22Rv1 (cell line): ENCODE data around the gene SEC61A2.

Experiments used
- H3K27ac ChIP-seq: fragments of 450-650 bp; 2 replicates; pipeline ENCODE4 v1.5.1; 2017
- CTCF ChIP-seq: fragments of 450-650 bp; IDR thresholded peaks from 2 replicates; pipeline ENCODE4 v1.5.1; 2017; ENCODE audit warnings: mild to moderate bottlenecking
- ZFX ChIP-seq: fragments of 450-650 bp; IDR thresholded peaks from 2 replicates; pipeline ENCODE4 v1.6.1; 2017; ENCODE audit warnings: antibody characterized with exemption, borderline replicate concordance

Gene SEC61A2

GRCh38 chr10:12196531-12197211 lies 67.2 kb downstream of the SEC61A2 start:
- H3K27ac ChIP-seq = peak overlapping the region; percentile 85
- TF ChIP-seq ZFX (no peak), CTCF (no peak)

- no peak overlapping the region for H3K27ac ChIP-seq
- TF ChIP-seq ZFX = no peak
- no peak for TF ChIP-seq CTCF
Observed at GRCh38 chr10:12198156-12198555, 68.7 kb downstream of the SEC61A2 start.

- TF ChIP-seq ZFX = no peak
- no peak for TF ChIP-seq CTCF
- H3K27ac ChIP-seq = no peak overlapping the region
Observed at GRCh38 chr10:12200850-12201249, 71.4 kb downstream of the SEC61A2 start.

GRCh38 chr10:12201543-12201942 lies 72.1 kb downstream of the SEC61A2 start:
- H3K27ac ChIP-seq = no peak overlapping the region
- TF ChIP-seq ZFX (no peak), CTCF (no peak)

GRCh38 chr10:12202226-12202625 lies 72.7 kb downstream of the SEC61A2 start:
- TF ChIP-seq CTCF (no peak), ZFX (no peak)
- H3K27ac ChIP-seq = no peak overlapping the region

- TF ChIP-seq ZFX (no peak), CTCF (no peak)
Observed at GRCh38 chr10:12205082-12205481, 75.6 kb downstream of the SEC61A2 start.

GRCh38 chr10:12207114-12207513 lies 77.6 kb downstream of the SEC61A2 start:
- no peak overlapping the region for H3K27ac ChIP-seq
- TF ChIP-seq ZFX (no peak), CTCF (no peak)

More at GRCh38 chr10:12205082-12205481, 75.6 kb downstream of the SEC61A2 start:
- H3K27ac ChIP-seq = no peak overlapping the region
